Activated CD4-positive, alpha-beta T cell treated with anti-CD3 and anti-CD28 coated beads, Interleukin-10, Interleukin-2, amounts not matched to agents 100 ng/mL and 50 ng/mL, durations not matched to agents 16 hours and 8 hours (primary cell): ENCODE measurements around the gene CNN1.
"Not testable (repeated sequence)": the region's sequence is repeated elsewhere in the genome, so short reads cannot be mapped to it uniquely, and the experiment has no call there.

Experiments
- DNase-seq: peaks from one replicate; pipeline ENCODE4 v3.0.0-alpha.2; 2020

Gene CNN1

GRCh38 chr19:11535792-11536595, 2.7 kb upstream of the CNN1 start:
- DNase-seq = peak; percentile 93

DNA sequence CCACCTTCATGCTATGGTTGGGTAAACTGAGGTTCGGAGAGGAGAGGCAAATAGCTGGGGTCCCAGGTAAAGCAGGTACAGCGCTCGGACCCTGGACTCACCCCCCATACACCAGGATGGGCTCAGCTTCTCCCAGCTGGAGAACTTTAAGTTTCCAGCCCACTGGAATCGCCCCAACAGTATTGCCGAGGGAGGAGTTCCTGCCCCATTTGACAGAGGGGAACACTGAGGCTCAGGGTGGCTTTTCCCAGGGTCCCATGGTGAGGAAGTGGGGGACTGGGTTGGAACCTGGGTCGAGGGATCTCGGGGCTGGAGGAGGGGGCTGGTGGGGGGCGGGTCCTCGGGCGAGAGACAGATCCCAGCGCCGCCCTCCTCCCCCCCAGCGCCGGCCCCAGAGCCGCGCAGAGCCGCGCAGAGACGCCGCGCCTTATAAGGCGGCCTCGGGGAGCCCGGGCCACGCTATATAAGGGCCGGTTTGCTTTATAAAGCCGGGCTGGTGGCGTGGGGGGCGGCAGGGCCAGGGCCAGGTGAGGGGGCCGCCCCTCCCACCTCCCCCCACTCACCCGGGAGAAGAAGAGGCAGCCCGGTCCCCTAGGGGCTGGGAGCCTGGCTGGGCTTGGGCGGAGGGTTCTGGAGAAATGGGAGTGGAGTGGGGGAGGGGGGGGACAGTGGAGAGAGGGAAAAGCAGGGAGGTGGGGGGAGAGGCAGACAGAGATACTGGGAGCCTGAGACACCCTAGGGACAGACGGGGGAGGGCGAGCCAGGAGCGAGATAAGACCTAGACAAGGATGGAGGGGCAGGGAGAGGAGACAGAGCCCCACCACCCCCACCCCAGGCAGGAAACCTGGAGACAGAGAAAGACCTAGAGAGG, 1.1 kb downstream of the CNN1 start:
- DNase-seq = no peak

GRCh38 chr19:11540645-11541044, 2.0 kb downstream of the CNN1 start:
- DNase-seq = no peak

- DNase-seq = no peak
Measured at GRCh38 chr19:11541238-11541637, 2.6 kb downstream of the CNN1 start.

DNA sequence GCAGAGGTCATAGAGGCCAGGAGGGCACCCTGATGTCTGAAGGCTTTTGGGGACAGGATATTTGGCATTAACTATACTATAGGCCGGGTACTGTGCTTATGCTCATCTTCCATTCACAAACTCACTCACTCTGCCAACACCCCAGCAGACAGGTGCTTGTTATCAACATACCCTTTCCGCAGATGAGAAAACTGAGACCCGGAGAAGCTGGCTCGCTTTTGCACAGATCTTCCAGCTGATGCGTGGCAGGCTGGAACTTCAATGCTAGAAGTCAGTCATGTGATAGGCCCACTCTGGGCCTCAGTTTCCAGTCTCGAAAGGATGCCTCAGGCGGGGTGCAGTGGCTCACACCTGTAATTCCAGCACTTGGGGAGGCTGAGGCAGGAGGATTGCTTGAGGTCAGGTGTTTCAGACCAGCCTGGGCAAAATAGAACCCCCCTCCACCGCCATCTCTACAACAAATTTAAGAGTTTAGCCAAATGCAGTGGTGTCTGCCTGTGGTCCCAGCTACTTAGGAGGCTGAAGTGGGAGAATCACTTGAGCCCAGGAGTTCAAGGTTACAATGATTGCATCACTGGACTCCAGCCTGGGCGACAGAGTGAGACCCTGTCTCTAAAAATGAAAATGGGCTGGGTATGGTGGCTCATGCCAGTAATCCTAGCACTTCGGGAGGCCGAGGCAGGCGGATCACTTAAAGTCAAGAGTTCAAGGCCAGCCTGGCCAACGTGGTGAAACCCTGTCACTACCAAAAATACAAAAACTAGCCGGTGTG, 9.5 kb downstream of the CNN1 start:
- no peak for DNase-seq

DNA sequence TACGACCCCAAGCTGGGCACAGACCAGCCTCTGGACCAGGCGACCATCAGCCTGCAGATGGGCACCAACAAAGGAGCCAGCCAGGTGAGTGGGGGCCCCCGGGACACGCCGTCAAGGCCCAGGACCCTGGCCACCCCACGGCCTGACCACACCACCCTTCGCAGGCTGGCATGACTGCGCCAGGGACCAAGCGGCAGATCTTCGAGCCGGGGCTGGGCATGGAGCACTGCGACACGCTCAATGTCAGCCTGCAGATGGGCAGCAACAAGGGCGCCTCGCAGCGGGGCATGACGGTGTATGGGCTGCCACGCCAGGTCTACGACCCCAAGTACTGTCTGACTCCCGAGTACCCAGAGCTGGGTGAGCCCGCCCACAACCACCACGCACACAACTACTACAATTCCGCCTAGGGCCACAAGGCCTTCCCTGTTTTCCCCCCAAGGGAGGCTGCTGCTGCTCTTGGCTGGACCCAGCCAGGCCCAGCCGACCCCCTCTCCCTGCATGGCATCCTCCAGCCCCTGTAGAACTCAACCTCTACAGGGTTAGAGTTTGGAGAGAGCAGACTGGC, 10.8 kb downstream of the CNN1 start:
- DNase-seq = no peak

GRCh38 chr19:11550265-11550664, 11.6 kb downstream of the CNN1 start:
- DNase-seq = no peak

GRCh38 chr19:11551603-11552235, 13.1 kb downstream of the CNN1 start:
- DNase-seq = no peak

GRCh38 chr19:11552666-11553372, 14.2 kb downstream of the CNN1 start:
- no peak for DNase-seq

DNA sequence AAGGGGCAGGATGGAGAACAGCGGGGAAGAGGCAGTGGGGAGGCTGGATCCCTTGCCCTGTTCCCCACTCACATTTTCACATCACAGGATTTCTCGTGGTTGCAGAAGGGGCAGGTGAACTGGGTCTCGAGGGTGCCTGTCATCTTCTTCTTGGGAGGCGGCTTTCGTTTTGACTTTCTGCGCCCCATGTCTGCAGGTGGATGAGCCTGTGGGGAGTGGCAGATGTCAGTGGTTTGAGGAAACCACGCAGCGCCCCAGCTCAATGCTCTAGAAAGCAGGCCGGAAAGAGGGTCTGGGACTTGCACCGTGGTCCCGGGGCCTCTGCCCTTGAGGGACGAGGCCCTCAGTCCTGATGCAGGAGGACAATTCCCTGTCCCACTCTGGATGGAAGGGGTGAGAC, 15.5 kb downstream of the CNN1 start:
- DNase-seq = peak; percentile 52

- DNase-seq = no peak
Measured at GRCh38 chr19:11555246-11555645, 16.6 kb downstream of the CNN1 start.

- no peak for DNase-seq
Measured at GRCh38 chr19:11556634-11557420, 18.2 kb downstream of the CNN1 start.

- DNase-seq = peak; percentile 99
Measured at GRCh38 chr19:11558881-11559828, 20.5 kb downstream of the CNN1 start, which contains the start of gene ELOF1. ELOF1 (minus strand) TSS chr19:11559230; CDS start chr19:11554347, 4,883 bp downstream.

- DNase-seq = peak; percentile 91
Measured at GRCh38 chr19:11560404-11561051, 21.9 kb downstream of the CNN1 start.

GRCh38 chr19:11563532-11563931, 24.9 kb downstream of the CNN1 start:
- no peak for DNase-seq

DNA sequence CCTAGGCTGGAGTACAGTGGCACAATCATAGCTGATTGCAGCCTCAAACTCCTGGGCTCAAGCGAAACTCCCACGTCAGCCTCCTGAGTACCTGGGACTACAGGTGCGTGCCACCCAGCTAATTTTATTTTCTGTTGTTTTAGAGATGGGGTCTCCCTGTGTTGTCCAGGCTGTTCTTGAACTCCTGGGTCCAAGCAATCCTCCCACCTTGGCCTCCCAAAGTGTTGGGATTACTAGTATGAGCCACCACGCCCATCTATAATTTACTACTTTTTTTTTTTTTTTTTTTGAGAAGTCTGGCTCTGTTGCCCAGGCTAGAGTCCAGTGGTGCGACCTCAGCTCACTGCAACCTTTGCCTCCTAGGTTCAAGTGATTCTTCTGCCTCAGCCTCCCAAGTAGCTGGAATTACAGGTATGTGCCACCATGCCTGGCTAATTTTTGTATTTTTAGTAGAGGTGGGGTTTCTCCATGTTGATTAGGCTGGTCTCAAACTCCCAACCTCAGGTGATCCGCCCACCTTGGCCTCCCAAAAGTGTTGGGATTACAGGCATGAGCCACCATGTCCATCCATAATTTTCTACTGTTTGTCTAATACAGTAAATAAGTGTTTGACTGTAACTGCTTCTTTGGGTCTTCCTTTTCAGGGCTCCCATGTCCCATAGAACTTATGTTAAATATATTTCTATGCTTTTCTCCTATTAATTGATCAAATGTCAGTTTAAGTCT, 25.6 kb downstream of the CNN1 start:
- DNase-seq = not testable (repeated sequence)

DNA sequence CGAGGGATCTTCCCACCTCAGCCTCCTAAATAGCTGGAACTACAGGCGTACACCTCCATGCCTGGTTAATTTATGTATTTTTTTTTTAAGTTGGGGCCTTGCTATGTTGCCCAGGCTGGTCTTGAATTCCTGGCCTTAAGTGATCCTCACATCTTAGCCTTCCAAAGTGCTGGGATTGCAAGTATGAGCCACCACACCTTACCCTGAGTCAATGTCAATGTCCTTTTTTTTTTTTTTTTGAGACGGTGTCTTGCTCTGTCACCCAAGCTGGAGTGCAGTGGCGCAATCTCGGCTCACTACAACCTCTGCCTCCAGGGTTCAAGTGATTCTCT, 27.0 kb downstream of the CNN1 start:
- DNase-seq = not testable (repeated sequence)

DNA sequence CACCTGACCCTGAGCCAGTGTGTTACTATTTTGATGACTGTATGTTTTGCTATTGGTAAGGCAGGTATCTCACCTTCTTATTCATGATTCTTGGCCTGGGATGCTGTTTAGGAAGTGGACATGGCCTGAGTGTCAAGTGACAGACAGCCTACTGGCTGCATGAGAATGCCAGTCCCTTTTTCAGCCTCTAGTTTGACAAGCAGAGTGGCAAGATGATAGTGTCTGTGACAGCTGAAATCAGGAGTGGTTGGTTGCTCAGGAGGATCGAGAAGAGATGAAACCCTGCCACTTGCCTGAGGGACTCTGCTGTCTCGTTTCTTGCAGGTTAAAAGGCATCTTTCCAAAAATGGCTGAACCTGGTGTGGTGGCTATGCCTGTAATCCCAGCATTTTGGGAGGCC, 27.5 kb downstream of the CNN1 start:
- no peak for DNase-seq
